K562 (cell line): ENCODE results near the gene PIN4. TPM values are rescaled to one million over a fixed set of nuclear protein-coding genes. Genes with fewer than 3 reads are reported as not detected.

Source experiments
- ARID1B ChIP-seq: fragments of 450-650 bp; IDR thresholded peaks from 2 replicates; pipeline ENCODE4 v1.6.1; 2016; ENCODE audit warnings: antibody characterized with exemption, mild to moderate bottlenecking, inconsistent platforms
- CBX1 ChIP-seq: sonication (generic); IDR thresholded peaks from 2 replicates; pipeline ENCODE4 v1.6.1; 2016; ENCODE audit warnings: antibody characterized with exemption, low read depth, mild to moderate bottlenecking
- CREBBP ChIP-seq: IDR thresholded peaks from one replicate; pipeline ENCODE4 v1.6.1; 2012; ENCODE audit warnings: low read depth, mild to moderate bottlenecking, control low read depth, inconsistent platforms, low read length
- ETV1 ChIP-seq: fragments of 450-650 bp; conservative IDR thresholded peaks from 2 replicates; pipeline ENCODE4 v1.6.1; 2016; ENCODE audit warnings: missing genetic modification characterization, control low read depth, low read depth, missing compliant biosample characterization
- GTF2E2 ChIP-seq: fragments of 200-800 bp; sonication (Bioruptor generic); IDR thresholded peaks from 2 replicates; pipeline ENCODE4 v1.6.1; 2016; ENCODE audit warnings: missing genetic modification characterization, missing compliant biosample characterization
- HDAC8 ChIP-seq: fragments of 450-650 bp; IDR thresholded peaks from 2 replicates; pipeline ENCODE4 v1.6.1; 2016; ENCODE audit warnings: mild to moderate bottlenecking, missing genetic modification characterization, moderate library complexity, missing compliant biosample characterization
- HNRNPLL ChIP-seq: fragments of 200-400 bp; formaldehyde crosslinking; IDR thresholded peaks from 2 replicates; pipeline ENCODE4 v1.6.1; 2017; ENCODE audit warnings: low read length, low read depth, mild to moderate bottlenecking; ENCODE audit not compliant: poor library complexity, severe bottlenecking
- MAFG ChIP-seq: fragments of 450-650 bp; conservative IDR thresholded peaks from 2 replicates; pipeline ENCODE4 v1.6.1; 2016; ENCODE audit warnings: missing genetic modification characterization, missing compliant biosample characterization
- MCM5 ChIP-seq: fragments of 450-650 bp; IDR thresholded peaks from 2 replicates; pipeline ENCODE4 v1.6.1; 2016; ENCODE audit warnings: low read depth
- NCOA2 ChIP-seq, 2 experiments: fragments of 450-650 bp; IDR thresholded peaks; 2 replicates each; pipeline ENCODE4 v1.6.1; 2018; ENCODE audit warnings: mild to moderate bottlenecking in 2 of 2, moderate library complexity in 1 of 2; ENCODE audit not compliant: partially characterized antibody in 2 of 2
- POLR2B ChIP-seq: fragments of 450-650 bp; IDR thresholded peaks from 2 replicates; pipeline ENCODE4 v1.6.1; 2018; ENCODE audit warnings: low read depth; ENCODE audit not compliant: partially characterized antibody
- PURB ChIP-seq: sonication (generic); formaldehyde crosslinking; IDR thresholded peaks from 2 replicates; pipeline ENCODE4 v1.9.0; 2021; ENCODE audit warnings: low read depth, mild to moderate bottlenecking, missing genetic modification reagents
- SMARCA4 ChIP-seq: fragments of 450-650 bp; IDR thresholded peaks from 2 replicates; pipeline ENCODE4 v1.6.1; 2016
- SNAPC5 ChIP-seq: fragments of 250-450 bp; sonication (Bioruptor Pico); IDR thresholded peaks from 2 replicates; pipeline ENCODE4 v1.8.0; 2021; ENCODE audit warnings: moderate library complexity, mild to moderate bottlenecking, inconsistent platforms
- U2AF2 ChIP-seq: fragments of 200-400 bp; formaldehyde crosslinking; optimal IDR thresholded peaks from 2 replicates; pipeline ENCODE3; 2017; ENCODE audit warnings: low read depth, mild to moderate bottlenecking, low read length
- YBX1 ChIP-seq: fragments of 450-650 bp; IDR thresholded peaks from 2 replicates; pipeline ENCODE4 v1.7.1; 2016; ENCODE audit warnings: mild to moderate bottlenecking
- ZBTB12 ChIP-seq: fragments of 250-450 bp; sonication (Bioruptor Pico); IDR thresholded peaks from 2 replicates; pipeline ENCODE4 v1.4.0; 2020
- ZNF140 ChIP-seq: fragments of 250-450 bp; sonication (Bioruptor Pico); IDR thresholded peaks from 2 replicates; pipeline ENCODE4 v1.8.0; 2021; ENCODE audit warnings: moderate library complexity, mild to moderate bottlenecking, inconsistent platforms
- polyA plus RNA-seq, 8 experiments: library from polyadenylated mRNA; depleted of rRNA in 4 of 8; stranded (reverse) in 5 of 8; unstranded in 3 of 8; fragments of >200 nt; fragmentation: Nextera tagmentation in 2 of 8; fragmentation: Illumina TruSeq in 1 of 8; extraction: Ambion mirVana in 2 of 8; extraction: Trizol in 1 of 8; gene quantifications; 2 replicates each; pipeline versions ENCODE4 v1.2.1 to v1.2.3, GENCODE V29; 2011 to 2014; ENCODE audit warnings: inconsistent platforms in 1 of 8, missing spikeins in 1 of 8
- total RNA-seq, 7 experiments: library from RNA; depleted of rRNA in 6 of 7; stranded (reverse); fragments of >200 nt in 6 of 7; fragmentation: Illumina TruSeq in 2 of 7; extraction: Trizol in 2 of 7; gene quantifications; 2 replicates each; pipeline versions ENCODE4 v1.2.1 to v1.2.3, GENCODE V29; 2011 to 2021; ENCODE audit warnings: low replicate concordance in 1 of 7
- TF ChIP-seq, protein P1 (sequence below): fragments of 450-650 bp; IDR thresholded peaks from 2 replicates; pipeline ENCODE4 v1.6.1; 2016; ENCODE audit warnings: borderline replicate concordance
- TF ChIP-seq, protein P2 (sequence below), 3 experiments: IDR thresholded peaks in 2 of 3; conservative IDR thresholded peaks in 1 of 3; 2 replicates each; pipeline ENCODE4 v1.5.1; 2011 to 2012; ENCODE audit warnings: low read length in 3 of 3, mild to moderate bottlenecking in 3 of 3, control low read depth in 2 of 3, improper control_type of control experiment in 1 of 3, inconsistent platforms in 1 of 3, low read depth in 1 of 3, mixed read lengths in 1 of 3, moderate library complexity in 1 of 3; ENCODE audit not compliant: insufficient read depth in 2 of 3
- TF ChIP-seq, protein P3 (sequence below): sonication (generic); formaldehyde crosslinking; IDR thresholded peaks from 2 replicates; pipeline ENCODE4 v1.4.0; 2020; ENCODE audit warnings: mild to moderate bottlenecking, missing genetic modification reagents

PIN4 gene
- total and polyA plus RNA-seq, 9 of the 15 experiments (the other 6 are each of a cell fraction or from before 2014, with no cell fraction given), result 10.0 to 132 (median 45.6) TPM

GRCh38 chrX:72243472-72243871 is 61.9 kb downstream of the PIN4 start (continued):
- TF ChIP-seq ZBTB12 (CRISPR knock-in tag), result no peak
- no peak for TF ChIP-seq MCM5
- TF ChIP-seq CBX1, result no peak
- TF ChIP-seq, protein P1, sequence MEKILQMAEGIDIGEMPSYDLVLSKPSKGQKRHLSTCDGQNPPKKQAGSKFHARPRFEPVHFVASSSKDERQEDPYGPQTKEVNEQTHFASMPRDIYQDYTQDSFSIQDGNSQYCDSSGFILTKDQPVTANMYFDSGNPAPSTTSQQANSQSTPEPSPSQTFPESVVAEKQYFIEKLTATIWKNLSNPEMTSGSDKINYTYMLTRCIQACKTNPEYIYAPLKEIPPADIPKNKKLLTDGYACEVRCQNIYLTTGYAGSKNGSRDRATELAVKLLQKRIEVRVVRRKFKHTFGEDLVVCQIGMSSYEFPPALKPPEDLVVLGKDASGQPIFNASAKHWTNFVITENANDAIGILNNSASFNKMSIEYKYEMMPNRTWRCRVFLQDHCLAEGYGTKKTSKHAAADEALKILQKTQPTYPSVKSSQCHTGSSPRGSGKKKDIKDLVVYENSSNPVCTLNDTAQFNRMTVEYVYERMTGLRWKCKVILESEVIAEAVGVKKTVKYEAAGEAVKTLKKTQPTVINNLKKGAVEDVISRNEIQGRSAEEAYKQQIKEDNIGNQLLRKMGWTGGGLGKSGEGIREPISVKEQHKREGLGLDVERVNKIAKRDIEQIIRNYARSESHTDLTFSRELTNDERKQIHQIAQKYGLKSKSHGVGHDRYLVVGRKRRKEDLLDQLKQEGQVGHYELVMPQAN, result no peak
- TF ChIP-seq, protein P2, sequence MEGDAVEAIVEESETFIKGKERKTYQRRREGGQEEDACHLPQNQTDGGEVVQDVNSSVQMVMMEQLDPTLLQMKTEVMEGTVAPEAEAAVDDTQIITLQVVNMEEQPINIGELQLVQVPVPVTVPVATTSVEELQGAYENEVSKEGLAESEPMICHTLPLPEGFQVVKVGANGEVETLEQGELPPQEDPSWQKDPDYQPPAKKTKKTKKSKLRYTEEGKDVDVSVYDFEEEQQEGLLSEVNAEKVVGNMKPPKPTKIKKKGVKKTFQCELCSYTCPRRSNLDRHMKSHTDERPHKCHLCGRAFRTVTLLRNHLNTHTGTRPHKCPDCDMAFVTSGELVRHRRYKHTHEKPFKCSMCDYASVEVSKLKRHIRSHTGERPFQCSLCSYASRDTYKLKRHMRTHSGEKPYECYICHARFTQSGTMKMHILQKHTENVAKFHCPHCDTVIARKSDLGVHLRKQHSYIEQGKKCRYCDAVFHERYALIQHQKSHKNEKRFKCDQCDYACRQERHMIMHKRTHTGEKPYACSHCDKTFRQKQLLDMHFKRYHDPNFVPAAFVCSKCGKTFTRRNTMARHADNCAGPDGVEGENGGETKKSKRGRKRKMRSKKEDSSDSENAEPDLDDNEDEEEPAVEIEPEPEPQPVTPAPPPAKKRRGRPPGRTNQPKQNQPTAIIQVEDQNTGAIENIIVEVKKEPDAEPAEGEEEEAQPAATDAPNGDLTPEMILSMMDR (IDR thresholded peaks at IDR 0.05 in 2 of 3, conservative IDR thresholded peaks at IDR 0.05 in 1 of 3; ENCODE audit: insufficient read depth in 2 of 3, low read depth in 1 of 3, low read length in 3 of 3), result no peak
- TF ChIP-seq ETV1 (tag), result peak; percentile 12; the same call in 1 of the 2 replicates
- TF ChIP-seq GTF2E2 (tag), result no peak
- no peak for TF ChIP-seq ZNF140 (CRISPR knock-in tag)
- TF ChIP-seq PURB (CRISPR knock-in tag), result no peak
- TF ChIP-seq MAFG (tag), result peak; percentile 55
- TF ChIP-seq NCOA2 (IDR thresholded peaks at IDR 0.05; ENCODE audit: partially characterized antibody in 2 of 2), result no peak
- TF ChIP-seq, protein P3, sequence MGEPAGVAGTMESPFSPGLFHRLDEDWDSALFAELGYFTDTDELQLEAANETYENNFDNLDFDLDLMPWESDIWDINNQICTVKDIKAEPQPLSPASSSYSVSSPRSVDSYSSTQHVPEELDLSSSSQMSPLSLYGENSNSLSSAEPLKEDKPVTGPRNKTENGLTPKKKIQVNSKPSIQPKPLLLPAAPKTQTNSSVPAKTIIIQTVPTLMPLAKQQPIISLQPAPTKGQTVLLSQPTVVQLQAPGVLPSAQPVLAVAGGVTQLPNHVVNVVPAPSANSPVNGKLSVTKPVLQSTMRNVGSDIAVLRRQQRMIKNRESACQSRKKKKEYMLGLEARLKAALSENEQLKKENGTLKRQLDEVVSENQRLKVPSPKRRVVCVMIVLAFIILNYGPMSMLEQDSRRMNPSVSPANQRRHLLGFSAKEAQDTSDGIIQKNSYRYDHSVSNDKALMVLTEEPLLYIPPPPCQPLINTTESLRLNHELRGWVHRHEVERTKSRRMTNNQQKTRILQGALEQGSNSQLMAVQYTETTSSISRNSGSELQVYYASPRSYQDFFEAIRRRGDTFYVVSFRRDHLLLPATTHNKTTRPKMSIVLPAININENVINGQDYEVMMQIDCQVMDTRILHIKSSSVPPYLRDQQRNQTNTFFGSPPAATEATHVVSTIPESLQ (CRISPR knock-in tag), result no peak
- no peak for TF ChIP-seq CREBBP
- TF ChIP-seq SMARCA4, result peak; percentile 34; the same call in 1 of the 2 replicates
- no peak for TF ChIP-seq HDAC8 (tag)
- TF ChIP-seq YBX1, result no peak
- TF ChIP-seq U2AF2, result no peak
- no peak for TF ChIP-seq HNRNPLL
- TF ChIP-seq POLR2B, result no peak
- TF ChIP-seq ARID1B, result peak; percentile 25; the same call in 1 of the 2 replicates
- no peak for TF ChIP-seq SNAPC5 (CRISPR knock-in tag)
